Trophoblast cell (in vitro differentiated cells and primary cell): ENCODE measurements around the gene YWHAE.
"Not testable (repeated sequence)": the region's sequence is repeated elsewhere in the genome, so short reads cannot be mapped to it uniquely, and the experiment has no call there.

Source experiments
- DNase-seq, 2 donors: peaks; one replicate each; pipeline ENCODE4 v3.0.0-alpha.2; 2016
- H2AFZ ChIP-seq: 2 replicates; pipeline ENCODE4 v1.6.1; 2013; ENCODE audit warnings: low read length, moderate library complexity, mild to moderate bottlenecking; ENCODE audit not compliant: insufficient read depth, poor library complexity
- H2AK5ac ChIP-seq: 2 replicates; pipeline ENCODE4 v1.6.1; 2013; ENCODE audit warnings: mild to moderate bottlenecking, low read length
- H2BK120ac ChIP-seq: 2 replicates; pipeline ENCODE4 v1.6.1; 2013; ENCODE audit warnings: low read length, mild to moderate bottlenecking, moderate library complexity; ENCODE audit not compliant: insufficient read depth, poor library complexity
- H2BK12ac ChIP-seq: 2 replicates; pipeline ENCODE4 v1.6.1; 2013; ENCODE audit warnings: mild to moderate bottlenecking, low read length, moderate library complexity
- H2BK5ac ChIP-seq: 2 replicates; pipeline ENCODE4 v1.6.1; 2013; ENCODE audit warnings: low read length, low read depth, moderate library complexity, mild to moderate bottlenecking; ENCODE audit not compliant: poor library complexity
- H3K14ac ChIP-seq: 2 replicates; pipeline ENCODE4 v1.6.1; 2013; ENCODE audit warnings: mild to moderate bottlenecking, low read length
- H3K18ac ChIP-seq: 2 replicates; pipeline ENCODE4 v1.6.1; 2013; ENCODE audit warnings: mild to moderate bottlenecking, low read length
- H3K23ac ChIP-seq: 2 replicates; pipeline ENCODE4 v1.6.1; 2013; ENCODE audit warnings: low read length
- H3K27ac ChIP-seq: 2 replicates; pipeline ENCODE4 v1.5.1; 2013; ENCODE audit warnings: low read depth, mild to moderate bottlenecking, inconsistent platforms, low read length, moderate library complexity
- H3K27me3 ChIP-seq: 2 replicates; pipeline ENCODE4 v1.6.1; 2013; ENCODE audit warnings: inconsistent platforms, mild to moderate bottlenecking, low read length, moderate library complexity; ENCODE audit not compliant: insufficient read depth
- H3K36me3 ChIP-seq, 2 experiments: 1 replicate in 1 of 2; 2 replicates in 1 of 2; pipeline ENCODE4 v1.6.1; 2013; ENCODE audit warnings: low read length in 2 of 2, mild to moderate bottlenecking in 2 of 2, moderate library complexity in 1 of 2; ENCODE audit not compliant: insufficient read depth in 2 of 2, control insufficient read depth in 1 of 2
- H3K4ac ChIP-seq: 2 replicates; pipeline ENCODE4 v1.6.1; 2013; ENCODE audit warnings: low read depth, mild to moderate bottlenecking, low read length, moderate library complexity
- H3K4me1 ChIP-seq, 2 experiments: 1 replicate in 1 of 2; 2 replicates in 1 of 2; pipeline ENCODE4 v1.6.1; 2013; ENCODE audit warnings: low read length in 2 of 2, mild to moderate bottlenecking in 2 of 2, moderate library complexity in 1 of 2; ENCODE audit not compliant: insufficient read depth in 2 of 2, control insufficient read depth in 1 of 2
- H3K4me2 ChIP-seq: 2 replicates; pipeline ENCODE4 v1.6.1; 2013; ENCODE audit warnings: inconsistent platforms, mild to moderate bottlenecking, low read length, moderate library complexity
- H3K4me3 ChIP-seq: 2 replicates; pipeline ENCODE4 v1.5.1; 2013; ENCODE audit warnings: mild to moderate bottlenecking, low read depth, low read length, inconsistent platforms
- H3K79me1 ChIP-seq: one replicate; pipeline ENCODE4 v1.6.1; 2013; ENCODE audit warnings: low read length
- H3K79me2 ChIP-seq: 2 replicates; pipeline ENCODE4 v1.6.1; 2013; ENCODE audit warnings: low read length, mild to moderate bottlenecking; ENCODE audit not compliant: control insufficient read depth, insufficient read depth, poor library complexity
- H3K9ac ChIP-seq: 2 replicates; pipeline ENCODE4 v1.6.1; 2013; ENCODE audit warnings: mild to moderate bottlenecking, low read length
- H3K9me3 ChIP-seq: 2 replicates; pipeline ENCODE4 v1.6.1; 2013; ENCODE audit warnings: low read depth, mild to moderate bottlenecking, control low read depth, inconsistent platforms, low read length; ENCODE audit not compliant: insufficient read depth
- H4K12ac ChIP-seq: 2 replicates; pipeline ENCODE4 v1.6.1; 2013; ENCODE audit warnings: low read depth, mild to moderate bottlenecking, low read length, moderate library complexity
- H4K8ac ChIP-seq: 2 replicates; pipeline ENCODE4 v1.6.1; 2013; ENCODE audit warnings: low read depth, mild to moderate bottlenecking, low read length, moderate library complexity
- H4K91ac ChIP-seq: one replicate; pipeline ENCODE4 v1.6.1; 2013; ENCODE audit warnings: low read depth, mild to moderate bottlenecking, low read length, moderate library complexity
- WGBS: extraction: QIAGEN DNeasy Blood & Tissue Kit; methylation state at CpG from one replicate; pipeline ENCODE4 v1.1.7; 2013; ENCODE audit warnings: missing lambda C conversion rate; ENCODE audit not compliant: insufficient read length, insufficient coverage; ENCODE audit errors: extremely low coverage; 5-methylcytosine and 5-hydroxymethylcytosine counted together

The YWHAE gene

DNA sequence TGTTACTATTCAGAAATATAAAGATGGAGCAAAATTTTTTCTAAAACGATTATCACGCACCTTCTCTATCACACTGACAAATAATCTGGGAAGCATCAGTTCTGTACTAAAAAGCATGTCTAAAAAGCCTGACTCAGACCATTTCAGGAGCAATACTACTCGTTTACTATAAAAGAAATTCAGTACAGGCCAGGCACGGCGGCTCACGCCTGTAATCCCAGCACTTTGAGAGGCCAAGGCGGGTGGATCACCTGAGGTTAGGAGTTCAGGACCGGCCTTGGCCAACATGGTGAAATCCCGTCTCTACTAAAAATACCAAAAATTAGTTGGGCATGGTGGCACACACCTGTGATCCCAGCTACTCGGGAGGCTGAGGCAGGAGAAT is 21.6 kb downstream of the YWHAE start:
- not testable (repeated sequence) for H3K18ac ChIP-seq, H3K27ac ChIP-seq, H3K9me3 ChIP-seq, H3K4me3 ChIP-seq, H2AFZ ChIP-seq, H3K14ac ChIP-seq, H2BK12ac ChIP-seq, H2BK120ac ChIP-seq, H2AK5ac ChIP-seq, DNase-seq, H3K23ac ChIP-seq, H3K79me1 ChIP-seq, H3K4me2 ChIP-seq, H2BK5ac ChIP-seq, H4K12ac ChIP-seq, H3K27me3 ChIP-seq, H3K9ac ChIP-seq, H4K91ac ChIP-seq, H4K8ac ChIP-seq
- Histone ChIP-seq H3K4ac (peak overlapping the region; percentile 97), H3K4me1 (peaks cover 11 to 17% of the 10 kb centered on the region in 2 experiments), H3K79me2 (peaks cover 44% of the 10 kb centered on the region), H3K36me3 (peaks cover 9 to 15% of the 10 kb centered on the region in 2 experiments)
- WGBS, result no CpG with 5 or more reads among the region's 10 CpGs

DNA sequence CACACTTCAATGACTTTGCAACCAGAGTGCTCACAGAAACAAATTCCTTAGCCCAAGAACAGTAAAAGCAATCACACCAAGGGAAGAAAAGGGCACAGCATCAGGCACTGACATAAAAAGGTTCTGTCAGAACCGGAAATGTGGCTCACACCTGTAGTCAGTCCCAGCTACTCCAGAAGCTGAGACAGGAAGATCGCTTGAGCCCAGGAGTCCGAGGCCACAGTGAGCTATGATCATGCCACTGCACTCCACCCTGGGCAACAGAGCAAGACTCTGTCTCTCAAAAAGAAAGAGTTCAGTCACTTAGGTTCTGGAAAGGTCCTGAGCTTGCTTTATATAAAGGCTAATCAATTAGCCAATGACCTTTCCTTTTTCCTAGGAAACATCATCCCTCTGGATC is 22.7 kb downstream of the YWHAE start:
- Histone ChIP-seq H2BK5ac (no peak overlapping the region), H4K12ac (no peak overlapping the region), H3K23ac (no peak overlapping the region), H3K4me3 (no peak overlapping the region), H3K9ac (no peak overlapping the region), H3K14ac (no peak overlapping the region), H3K36me3 (peaks cover 12% of the 10 kb centered on the region in 2 experiments), H3K9me3 (no peaks in the 10 kb centered on the region), H2BK12ac (no peak overlapping the region), H3K18ac (no peak overlapping the region), H3K79me2 (peaks cover 38% of the 10 kb centered on the region), H3K4ac (peak overlapping the region; percentile 98), H3K27ac (no peak overlapping the region), H4K91ac (no peak overlapping the region), H4K8ac (no peak overlapping the region), H2AFZ (no peak overlapping the region), H2BK120ac (no peak overlapping the region), H3K79me1 (no peaks in the 10 kb centered on the region), H3K4me1 (peaks cover 11 to 17% of the 10 kb centered on the region in 2 experiments), H3K27me3 (no peaks in the 10 kb centered on the region), H2AK5ac (no peak overlapping the region), H3K4me2 (no peak overlapping the region)
- no peak for DNase-seq
- no CpG with 5 or more reads among the region's 3 CpGs for WGBS

DNA sequence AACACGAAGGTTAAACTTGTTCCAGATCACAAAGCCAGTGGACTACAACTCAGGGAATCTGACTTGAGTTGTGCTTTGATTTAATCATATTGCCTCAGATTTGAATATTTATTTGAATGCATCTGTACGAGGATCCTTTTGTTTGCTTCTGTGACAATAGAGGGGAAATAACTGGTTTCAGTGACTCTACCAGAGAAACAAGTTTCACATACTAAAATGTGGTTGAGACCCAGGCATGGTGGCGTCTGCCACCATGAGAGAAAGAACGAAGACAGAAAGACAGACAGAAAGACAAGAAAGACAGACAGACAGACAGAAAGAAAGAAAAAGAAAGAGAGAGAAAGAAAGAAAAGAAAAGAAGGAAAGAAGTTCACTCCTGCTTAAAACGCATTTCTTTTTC is 24.0 kb downstream of the YWHAE start:
- no peaks in the 10 kb centered on the region for H3K79me1 ChIP-seq
- no peak overlapping the region for H3K4me3 ChIP-seq
- H3K36me3 ChIP-seq, result peaks cover 9% of the 10 kb centered on the region in 2 experiments
- WGBS, result no CpG with 5 or more reads among the region's 5 CpGs
- H3K18ac ChIP-seq, result no peak overlapping the region
- no peaks in the 10 kb centered on the region for H3K27me3 ChIP-seq
- no peak overlapping the region for H2BK5ac ChIP-seq
- no peaks in the 10 kb centered on the region for H3K9me3 ChIP-seq
- H4K91ac ChIP-seq, result no peak overlapping the region
- H2AFZ ChIP-seq, result no peak overlapping the region
- peaks cover 38% of the 10 kb centered on the region for H3K79me2 ChIP-seq
- H3K4me1 ChIP-seq, result peaks cover 8 to 11% of the 10 kb centered on the region in 2 experiments
- H3K4me2 ChIP-seq, result no peak overlapping the region
- no peak overlapping the region for H3K23ac ChIP-seq
- H3K9ac ChIP-seq, result no peak overlapping the region
- no peak overlapping the region for H4K8ac ChIP-seq
- peak overlapping the region; percentile 98 for H3K4ac ChIP-seq
- no peak overlapping the region for H3K27ac ChIP-seq
- H3K14ac ChIP-seq, result no peak overlapping the region
- DNase-seq, result no peak
- H2BK120ac ChIP-seq, result no peak overlapping the region
- no peak overlapping the region for H2AK5ac ChIP-seq
- no peak overlapping the region for H2BK12ac ChIP-seq
- H4K12ac ChIP-seq, result no peak overlapping the region

DNA sequence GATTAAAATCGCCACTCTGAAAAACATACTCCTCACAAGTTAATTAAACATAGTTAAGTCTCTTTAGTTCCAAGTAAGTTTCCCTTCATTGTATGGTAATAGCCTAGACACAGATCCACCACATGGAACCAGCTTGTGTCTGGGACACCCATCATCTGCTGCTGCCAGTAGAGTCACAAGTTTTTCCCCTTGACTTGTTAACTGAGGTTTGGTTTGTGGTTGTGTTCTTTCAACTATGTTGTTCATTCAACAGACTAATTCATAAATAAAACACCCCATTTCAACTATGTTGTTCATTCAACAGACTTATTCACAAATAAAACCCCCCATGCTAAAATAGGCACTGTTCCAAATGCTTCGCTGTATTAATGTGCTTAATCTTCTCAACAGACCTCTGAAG is 24.4 kb downstream of the YWHAE start:
- H2BK12ac ChIP-seq, result no peak overlapping the region
- WGBS, result no CpG with 5 or more reads among the region's 2 CpGs
- no peak overlapping the region for H3K23ac ChIP-seq
- peaks cover 2% of the 10 kb centered on the region for H3K9me3 ChIP-seq
- no peak for DNase-seq
- no peak overlapping the region for H2BK5ac ChIP-seq
- no peak overlapping the region for H3K9ac ChIP-seq
- no peaks in the 10 kb centered on the region for H3K27me3 ChIP-seq
- H3K79me2 ChIP-seq, result peaks cover 40% of the 10 kb centered on the region
- H3K18ac ChIP-seq, result no peak overlapping the region
- no peak overlapping the region for H3K4me2 ChIP-seq
- no peak overlapping the region for H4K91ac ChIP-seq
- H4K8ac ChIP-seq, result no peak overlapping the region
- H2AK5ac ChIP-seq, result no peak overlapping the region
- H4K12ac ChIP-seq, result no peak overlapping the region
- no peak overlapping the region for H2AFZ ChIP-seq
- H3K4ac ChIP-seq, result peak overlapping the region; percentile 98
- H3K36me3 ChIP-seq, result peaks cover 9 to 12% of the 10 kb centered on the region in 2 experiments
- no peak overlapping the region for H3K14ac ChIP-seq
- H3K27ac ChIP-seq, result no peak overlapping the region
- peaks cover 8 to 11% of the 10 kb centered on the region in 2 experiments for H3K4me1 ChIP-seq
- no peaks in the 10 kb centered on the region for H3K79me1 ChIP-seq
- H3K4me3 ChIP-seq, result no peak overlapping the region
- H2BK120ac ChIP-seq, result no peak overlapping the region
